Vagina (tissue), 2 donors: Measurements from ENCODE around the gene CIAO2A.
A peak's percentile ranks its signal among the peaks of the same experiment; 100 is the strongest.

Source experiments
- CTCF ChIP-seq, 3 experiments: fragments of 450-650 bp in 2 of 3; fragments of 200-600 bp in 1 of 3; sonication (generic) in 1 of 3; IDR thresholded peaks; one replicate each; pipeline ENCODE4 v1.5.1; 2017 to 2019; ENCODE audit warnings: antibody characterized with exemption in 3 of 3, mild to moderate bottlenecking in 2 of 3, moderate library complexity in 2 of 3
- POLR2AphosphoS5 ChIP-seq, 2 donors: sonication (generic); formaldehyde crosslinking; IDR thresholded peaks; one replicate each; pipeline ENCODE4 v1.9.0; 2017; ENCODE audit warnings: antibody characterized with exemption in 2 of 2, mild to moderate bottlenecking in 2 of 2, low read depth in 1 of 2; ENCODE audit not compliant: insufficient read depth in 1 of 2

DNA sequence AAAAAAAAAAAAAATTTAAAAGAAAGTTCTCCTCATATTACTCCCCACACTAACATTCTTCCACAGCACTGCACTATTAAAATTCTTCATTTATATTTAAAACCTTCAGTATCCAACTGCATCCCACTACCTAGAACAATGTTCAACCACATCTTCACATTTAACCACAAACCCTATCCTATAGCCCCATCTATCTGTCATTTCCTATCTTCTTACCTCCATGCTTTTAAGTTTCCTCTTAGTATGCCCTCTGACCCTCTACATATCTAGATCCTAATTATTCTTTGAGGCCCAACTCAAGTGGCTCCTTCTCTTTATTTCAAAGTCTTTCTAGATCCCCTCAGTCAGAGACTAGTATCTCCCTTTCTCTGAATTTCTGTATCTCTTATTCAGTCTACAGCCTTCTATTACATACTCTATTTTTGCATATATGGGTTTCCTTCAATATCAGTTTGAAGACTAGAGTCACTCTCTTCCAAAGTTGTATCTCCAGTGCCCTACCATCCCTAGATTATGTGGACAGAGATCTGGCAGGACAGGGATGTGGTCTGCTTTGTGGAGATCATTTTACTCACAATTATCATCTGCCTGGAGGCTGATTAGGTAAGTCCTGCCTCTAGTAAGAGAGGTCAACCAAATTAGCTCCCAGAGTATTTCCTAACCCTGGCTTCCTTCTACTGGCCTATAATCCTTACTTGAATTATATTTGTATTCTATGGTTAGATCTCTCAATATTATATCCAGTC is 1.4 kb downstream of the CIAO2A start:
- peak in 1 of 3 experiments; percentile 8 for TF ChIP-seq CTCF (IDR thresholded peaks at IDR 0.05)
- no peak for TF ChIP-seq POLR2AphosphoS5 (IDR thresholded peaks at IDR 0.05; ENCODE audit: insufficient read depth in 1 of 2, low read depth in 1 of 2)
